GM19351 (cell line): Measurements from ENCODE around the gene LMAN1L.
A peak's percentile ranks its signal among the peaks of the same experiment; 100 is the strongest.
"Not testable (repeated sequence)": the region's sequence is repeated elsewhere in the genome, so short reads cannot be mapped to it uniquely, and the experiment has no call there.

Experiments
- ATAC-seq: cut with Tn5 transposase; IDR thresholded peaks from one replicate; pipeline ENCODE4 v1.9.1; 2021; ENCODE audit warnings: mild to moderate bottlenecking, moderate library complexity; ENCODE audit not compliant: unreplicated experiment

Gene LMAN1L

GRCh38 chr15:74782259-74783071, 30.2 kb upstream of the LMAN1L start:
- no peak for ATAC-seq

- no peak for ATAC-seq
Measured at GRCh38 chr15:74783072-74783807, 29.4 kb upstream of the LMAN1L start.

- ATAC-seq: no peak
Measured at GRCh38 chr15:74783808-74784175, 28.8 kb upstream of the LMAN1L start.

- ATAC-seq: no peak
Measured at GRCh38 chr15:74784426-74785193, 28.0 kb upstream of the LMAN1L start.

- ATAC-seq: no peak
Measured at GRCh38 chr15:74785194-74786032, 27.2 kb upstream of the LMAN1L start.

- not testable (repeated sequence) for ATAC-seq
Measured at GRCh38 chr15:74786081-74786480, 26.6 kb upstream of the LMAN1L start.

GRCh38 chr15:74786551-74787165, 26.0 kb upstream of the LMAN1L start:
- no peak for ATAC-seq

- ATAC-seq: peak; percentile 56
Measured at GRCh38 chr15:74787251-74788041, 25.2 kb upstream of the LMAN1L start.

- no peak for ATAC-seq
Measured at GRCh38 chr15:74788042-74788682, 24.5 kb upstream of the LMAN1L start.

GRCh38 chr15:74788683-74789151, 23.9 kb upstream of the LMAN1L start:
- ATAC-seq: peak; percentile 32

GRCh38 chr15:74789171-74789631, 23.4 kb upstream of the LMAN1L start:
- ATAC-seq: no peak

- no peak for ATAC-seq
Measured at GRCh38 chr15:74789741-74790079, 22.9 kb upstream of the LMAN1L start.

GRCh38 chr15:74790080-74790916, 22.3 kb upstream of the LMAN1L start:
- no peak for ATAC-seq

- ATAC-seq: no peak
Measured at GRCh38 chr15:74791007-74791406, 21.6 kb upstream of the LMAN1L start.

GRCh38 chr15:74791667-74792066, 21.0 kb upstream of the LMAN1L start:
- ATAC-seq: no peak

GRCh38 chr15:74792227-74793016, 20.2 kb upstream of the LMAN1L start:
- ATAC-seq: no peak
